Measurements from ENCODE around the gene XPO6.

DNA sequence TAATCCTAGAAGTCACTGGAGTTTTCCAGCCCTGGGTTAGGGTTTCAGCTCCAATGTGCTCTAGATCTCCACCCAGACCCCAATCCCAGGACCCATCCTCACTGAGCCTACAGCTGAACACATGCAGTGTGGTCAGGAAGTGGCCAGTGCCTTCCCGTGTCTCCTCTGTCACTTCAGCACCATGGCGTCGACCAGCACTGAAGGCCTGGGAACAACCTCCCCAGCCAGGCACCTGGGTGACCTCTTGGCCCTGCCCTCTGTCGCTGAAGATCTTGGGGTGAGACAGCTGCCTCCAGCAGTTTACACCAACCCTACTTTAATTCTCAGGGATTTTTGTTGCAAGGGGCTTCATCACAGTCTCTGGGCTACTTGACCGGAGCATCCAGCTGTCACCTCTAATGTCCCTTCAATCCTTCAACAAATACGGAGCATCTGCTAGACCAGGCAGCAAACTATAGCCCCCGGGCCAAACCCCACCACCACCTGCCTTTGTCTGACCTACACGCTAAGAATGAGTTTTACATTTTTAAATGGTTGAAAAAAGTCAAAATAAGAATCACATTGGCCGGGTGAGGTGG lies 130.3 kb downstream of the XPO6 start:
- TF ChIP-seq CTCF (IDR thresholded peaks at IDR 0.05; ENCODE audit: insufficient read depth, low read length) (no peak), GABPA (IDR thresholded peaks at IDR 0.05; ENCODE audit: low read depth) (no peak)

All from HL-60 (cell line).